ENCODE results near the gene CRIP1.
A peak's percentile ranks its signal among the peaks of the same experiment; 100 is the strongest.

The CRIP1 gene

GRCh38 chr14:105519946-105520698, 33.4 kb downstream of the CRIP1 start:
- DNase-seq, result no peak

DNA sequence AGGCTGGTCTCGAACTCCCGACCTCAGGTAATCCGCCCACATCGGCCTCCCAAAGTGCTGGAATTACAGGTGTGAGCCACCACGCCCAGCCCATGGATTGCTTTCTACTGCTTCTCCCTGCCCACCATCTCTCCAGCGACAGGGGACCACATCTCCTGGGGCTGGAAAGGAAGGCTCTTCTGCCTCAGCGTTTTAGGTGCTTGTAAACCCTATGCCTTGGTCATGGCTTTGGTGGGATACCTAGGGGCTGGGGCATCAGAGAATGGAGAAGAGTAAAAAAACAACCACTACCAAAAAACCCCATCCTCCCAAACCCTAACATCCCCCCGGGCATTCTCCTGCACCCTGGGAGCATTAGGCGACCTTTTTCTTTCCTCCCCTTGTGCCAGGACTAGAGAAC, 38.6 kb downstream of the CRIP1 start:
- DNase-seq, result no peak

DNA sequence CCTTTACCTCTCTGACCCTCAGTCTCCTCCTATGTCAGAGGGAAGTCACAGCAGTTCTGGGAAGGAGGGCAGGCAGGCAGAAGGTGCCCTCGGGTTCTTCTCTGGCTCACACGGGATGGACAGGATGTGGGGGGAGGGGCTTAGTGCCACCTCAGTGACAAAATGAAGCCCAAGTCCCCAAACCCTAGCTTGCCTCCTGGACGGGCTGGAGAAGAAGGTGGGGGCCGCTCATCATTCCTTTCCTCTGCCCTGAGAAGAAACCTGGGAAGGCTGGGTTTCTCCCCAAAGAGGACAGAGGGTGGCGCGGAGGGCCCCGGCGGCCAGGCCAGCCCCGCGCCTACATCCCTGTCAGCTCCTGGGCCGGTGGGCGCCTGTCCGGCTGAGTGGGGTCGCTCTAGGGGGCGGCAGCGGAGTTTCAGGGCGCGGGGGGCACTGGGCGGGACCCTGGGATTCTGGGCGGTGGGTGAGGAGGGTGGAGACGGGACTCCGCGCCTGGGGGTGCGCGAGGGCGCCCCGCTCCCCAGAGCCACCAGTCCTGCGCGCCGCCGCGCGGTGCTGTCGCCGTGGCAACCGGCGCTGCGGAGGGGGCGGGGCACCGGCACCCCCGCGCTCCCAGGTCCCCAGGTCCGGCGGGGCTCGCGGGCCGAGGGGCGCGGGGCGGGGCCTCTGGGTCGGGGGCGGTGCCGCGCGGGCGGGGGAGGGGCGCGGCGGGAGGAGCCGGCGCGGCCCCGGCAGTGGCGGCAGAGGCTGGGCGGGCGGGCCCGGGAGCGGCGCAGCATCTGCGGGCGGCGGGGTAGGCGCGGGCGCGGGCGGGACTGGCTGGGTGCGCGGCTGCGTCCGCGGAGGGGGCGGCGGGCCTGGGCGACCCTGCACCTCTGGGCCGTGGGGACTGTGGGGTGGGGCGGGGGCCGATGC, 39.4 kb downstream of the CRIP1 start, which contains the start of gene TMEM121:
Gene TMEM121 (plus strand): TSS at position 723 of the 915 bp plus-strand sequence. CDS start 2,252 bp downstream, outside the sequence.
- no peak for DNase-seq

GRCh38 chr14:105526776-105527380, 40.2 kb downstream of the CRIP1 start:
- DNase-seq, result no peak

GRCh38 chr14:105527381-105527825, 40.7 kb downstream of the CRIP1 start:
- no peak for DNase-seq

GRCh38 chr14:105527826-105528585, 41.3 kb downstream of the CRIP1 start:
- DNase-seq, result peak; percentile 61

DNA sequence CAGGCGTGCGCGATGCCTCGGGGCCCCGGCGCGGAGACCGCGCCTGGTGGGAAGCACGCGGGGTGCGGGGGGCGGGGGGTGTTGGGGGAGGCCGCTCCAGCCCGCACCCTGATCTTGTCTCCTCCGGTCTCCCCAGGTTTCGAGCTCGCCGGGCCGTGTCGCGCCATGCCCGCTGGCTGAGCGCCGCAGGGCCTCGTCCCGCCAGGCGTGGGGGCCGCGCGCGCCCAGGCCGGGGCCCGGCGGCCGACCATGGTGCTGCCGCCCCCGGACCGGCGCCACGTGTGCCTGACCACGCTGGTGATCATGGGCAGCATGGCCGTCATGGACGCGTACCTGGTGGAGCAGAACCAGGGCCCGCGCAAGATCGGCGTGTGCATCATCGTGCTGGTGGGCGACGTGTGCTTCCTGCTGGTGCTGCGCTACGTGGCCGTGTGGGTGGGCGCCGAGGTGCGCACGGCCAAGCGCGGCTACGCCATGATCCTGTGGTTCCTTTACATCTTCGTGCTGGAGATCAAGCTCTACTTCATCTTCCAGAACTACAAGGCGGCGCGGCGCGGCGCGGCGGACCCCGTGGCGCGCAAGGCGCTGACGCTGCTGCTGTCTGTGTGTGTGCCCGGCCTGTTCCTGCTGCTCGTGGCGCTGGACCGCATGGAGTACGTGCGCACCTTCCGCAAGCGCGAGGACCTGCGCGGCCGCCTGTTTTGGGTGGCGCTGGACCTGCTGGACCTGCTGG, 42.1 kb downstream of the CRIP1 start:
- DNase-seq, result no peak

GRCh38 chr14:105529319-105529568, 42.6 kb downstream of the CRIP1 start:
- DNase-seq, result no peak

- DNase-seq, result no peak
These were observed 43.0 kb downstream of the CRIP1 start for GRCh38 chr14:105529569-105530284.

DNA sequence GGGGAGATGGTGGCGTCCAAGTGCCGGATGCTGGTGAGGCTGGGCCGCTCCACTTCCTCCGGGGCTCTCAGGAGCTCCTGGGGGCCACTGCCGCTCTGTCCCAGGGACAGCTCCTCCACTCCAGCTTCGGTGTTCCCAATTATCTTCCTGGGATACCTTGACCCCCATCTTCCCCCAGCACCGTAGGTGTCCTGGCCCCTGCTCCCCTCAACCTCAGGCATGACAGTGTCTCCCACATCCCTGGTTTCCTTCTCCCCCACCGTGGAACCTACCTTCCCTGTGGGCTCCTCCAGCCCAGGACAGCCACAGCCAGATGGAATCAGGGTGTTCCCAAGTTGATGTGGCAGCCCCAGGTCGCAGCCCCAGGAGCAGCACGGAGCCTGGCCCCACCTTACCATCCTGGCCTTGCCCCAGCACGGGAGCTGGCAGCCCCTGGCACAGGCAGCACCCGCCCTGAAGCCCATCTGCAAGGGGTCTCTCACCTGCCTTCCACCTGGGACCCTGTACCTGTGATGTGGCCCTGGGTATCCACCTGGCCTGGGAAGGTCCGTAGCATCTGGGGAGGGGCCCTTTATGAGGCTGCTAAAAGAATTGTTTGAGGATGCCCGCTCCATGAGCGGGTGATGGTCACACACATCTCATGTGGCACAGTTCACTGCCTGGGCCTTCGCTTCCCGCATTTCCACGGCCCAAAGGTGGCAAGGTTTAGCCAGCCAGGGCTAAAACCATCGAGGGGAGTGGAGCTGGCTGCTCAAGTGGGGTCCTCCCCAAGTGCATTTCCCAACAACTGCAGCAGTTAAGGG, 43.8 kb downstream of the CRIP1 start:
- no peak for DNase-seq

GRCh38 chr14:105531088-105531893, 44.6 kb downstream of the CRIP1 start:
- DNase-seq, result no peak

GRCh38 chr14:105531894-105532623, 45.4 kb downstream of the CRIP1 start:
- DNase-seq, result no peak

DNA sequence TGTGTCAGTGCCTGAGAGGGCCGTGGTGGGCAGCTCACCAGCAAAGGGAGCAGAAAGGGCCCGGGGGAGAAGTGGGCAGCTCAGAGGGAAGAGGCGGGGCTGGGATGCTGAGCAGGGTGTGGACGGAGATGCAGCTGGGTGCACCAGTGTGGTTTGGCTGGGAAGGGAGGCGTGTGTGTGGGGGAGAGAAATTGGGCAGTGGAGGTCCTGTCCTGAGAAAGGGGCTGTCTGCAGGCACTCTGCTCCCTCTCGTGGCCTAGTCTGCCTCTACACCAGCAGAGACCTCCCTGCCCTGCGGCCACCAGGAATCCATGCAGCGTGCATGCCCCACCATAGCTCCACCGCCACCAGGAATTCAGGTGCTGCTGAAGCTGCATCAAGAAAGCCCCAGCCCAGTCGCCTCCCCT, 46.1 kb downstream of the CRIP1 start:
- DNase-seq, result no peak

- no peak for DNase-seq
These were observed 46.7 kb downstream of the CRIP1 start for GRCh38 chr14:105533391-105533790.

DNA sequence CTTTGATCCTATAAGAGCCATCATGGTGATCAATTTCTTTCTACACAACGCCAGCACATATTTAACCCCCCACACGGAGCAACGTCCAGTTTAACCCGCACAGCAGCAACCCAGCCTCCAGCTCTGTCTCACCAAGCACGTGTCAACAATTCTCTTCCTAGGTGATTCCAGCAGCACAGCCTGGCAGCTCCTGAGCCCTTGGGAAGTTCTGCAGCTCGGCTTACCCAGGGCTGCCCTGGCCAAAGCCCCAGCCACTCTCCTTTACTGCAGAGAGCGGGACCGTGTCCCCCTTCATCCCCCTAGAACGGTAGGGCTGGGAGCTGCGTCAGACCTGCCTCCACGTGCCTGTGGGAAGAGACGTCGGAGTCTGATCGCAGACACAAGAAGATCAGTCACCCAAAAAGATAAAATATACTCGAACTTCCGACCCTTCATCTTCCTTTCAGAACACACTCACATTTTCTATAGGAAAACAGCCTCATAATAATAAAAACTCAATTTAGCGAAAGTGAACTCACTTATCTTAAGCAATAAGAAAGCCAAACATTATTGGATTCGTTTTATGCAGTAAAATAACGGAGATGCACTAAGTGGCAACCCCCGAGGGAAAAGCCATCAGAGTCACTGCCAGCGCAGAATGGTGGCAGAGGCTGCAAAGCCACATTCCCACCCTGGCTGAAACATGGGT, 47.3 kb downstream of the CRIP1 start:
- DNase-seq, result no peak

- DNase-seq, result no peak
These were observed 47.9 kb downstream of the CRIP1 start for GRCh38 chr14:105534586-105534985.

DNA sequence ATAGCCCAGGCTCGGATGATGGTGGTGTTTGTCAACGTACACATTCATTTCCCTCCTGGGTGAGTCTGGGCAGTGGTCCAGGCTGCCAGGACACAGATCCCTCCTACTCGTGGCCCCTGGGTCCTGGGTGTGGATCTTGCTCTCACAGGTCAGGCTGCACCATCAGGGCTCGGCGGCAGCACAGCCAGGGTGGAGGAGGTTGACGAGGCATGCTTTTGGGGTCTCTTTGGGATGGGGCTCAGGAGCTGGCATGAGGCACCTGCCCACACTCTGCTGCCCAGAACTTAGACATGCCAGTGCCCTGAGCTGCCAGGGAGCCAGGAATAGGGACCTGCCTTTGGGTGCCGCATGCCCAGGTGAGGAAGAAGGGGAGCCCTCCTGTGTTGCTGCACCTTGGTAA, 49.4 kb downstream of the CRIP1 start:
- no peak for DNase-seq
